CMK (cell line): ENCODE results near the gene CH25H.

Experiments used
- DNase-seq: peaks from one replicate; pipeline ENCODE4 v3.0.0-alpha.2; 2010; ENCODE audit warnings: low read depth

The CH25H gene

GRCh38 chr10:89233033-89233432, 25.9 kb upstream of the CH25H start:
- no peak for DNase-seq

GRCh38 chr10:89228962-89229361, 21.8 kb upstream of the CH25H start:
- no peak for DNase-seq

- DNase-seq = no peak
Measured at GRCh38 chr10:89228146-89228545, 21.0 kb upstream of the CH25H start.

GRCh38 chr10:89226891-89227290, 19.8 kb upstream of the CH25H start:
- no peak for DNase-seq

GRCh38 chr10:89224739-89225443, 17.8 kb upstream of the CH25H start:
- DNase-seq = no peak

- DNase-seq = no peak
Measured at GRCh38 chr10:89221919-89222318, 14.8 kb upstream of the CH25H start.

- DNase-seq = no peak
Measured at GRCh38 chr10:89219513-89220218, 12.5 kb upstream of the CH25H start.

GRCh38 chr10:89217057-89217990, 10.2 kb upstream of the CH25H start:
- no peak for DNase-seq

GRCh38 chr10:89216056-89216455, 8.9 kb upstream of the CH25H start:
- no peak for DNase-seq

- no peak for DNase-seq
Measured at GRCh38 chr10:89215511-89215910, 8.4 kb upstream of the CH25H start.

GRCh38 chr10:89214566-89215165, 7.5 kb upstream of the CH25H start:
- DNase-seq = no peak

GRCh38 chr10:89213191-89213808, 6.2 kb upstream of the CH25H start:
- DNase-seq = no peak

- DNase-seq = no peak
Measured at GRCh38 chr10:89210794-89211425, 3.8 kb upstream of the CH25H start.

- DNase-seq = no peak
Measured at GRCh38 chr10:89209718-89210117, 2.6 kb upstream of the CH25H start.

GRCh38 chr10:89207801-89208551, 859 bp upstream of the CH25H start:
- DNase-seq = no peak

- DNase-seq = no peak
Measured at GRCh38 chr10:89206402-89207180, 526 bp downstream of the CH25H start.

GRCh38 chr10:89204621-89205185, 2.4 kb downstream of the CH25H start:
- no peak for DNase-seq

- DNase-seq = no peak
Measured at GRCh38 chr10:89203237-89203636, 3.9 kb downstream of the CH25H start.

GRCh38 chr10:89202033-89202425, 5.1 kb downstream of the CH25H start:
- DNase-seq = no peak
